ENCODE results near the gene DPYSL5.

DNA sequence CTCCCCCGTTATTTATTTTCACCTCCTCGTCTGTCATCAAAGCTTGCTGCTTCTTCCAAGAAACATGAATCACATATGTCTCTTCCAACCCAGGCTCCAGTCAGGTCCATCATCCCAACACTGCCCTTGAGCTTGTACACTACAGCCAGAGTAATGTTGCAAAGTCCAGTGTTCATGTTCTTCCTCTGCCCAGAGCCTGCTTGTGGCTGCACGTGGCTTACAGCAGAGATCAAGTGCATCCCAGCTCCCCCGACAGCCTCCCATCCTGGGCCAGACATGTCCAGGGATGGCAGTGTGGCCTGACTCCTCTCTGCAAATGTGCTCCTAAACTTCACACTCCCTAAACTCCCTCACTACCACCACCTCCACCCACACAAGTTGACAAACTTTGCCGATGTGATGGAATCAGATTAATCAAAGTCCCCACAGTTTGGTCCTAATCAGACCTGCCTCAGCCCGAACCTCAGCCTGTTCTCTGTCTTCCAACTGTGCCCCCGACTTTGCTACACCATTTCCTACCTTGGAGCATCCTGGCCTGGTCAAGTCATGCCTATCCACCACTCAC, 68.3 kb downstream of the DPYSL5 start:
- TF ChIP-seq REST (IDR thresholded peaks at IDR 0.05; ENCODE audit: insufficient read depth in 1 of 2, low read depth in 2 of 2, low read length in 2 of 2), result no peak
- TF ChIP-seq POLR2AphosphoS5 (IDR thresholded peaks at IDR 0.05; ENCODE audit: low read depth, low read length), result no peak

All from PFSK-1 (cell line).